K562 (cell line): Measurements from ENCODE around the gene C4orf36. TPM values are rescaled to one million over a fixed set of nuclear protein-coding genes. Genes with fewer than 3 reads are reported as not detected.

Experiments used
- ATAC-seq: fragments of 200-7000 bp; cut with Tn5 transposase; 3 replicates; pipeline ENCODE4 v1.9.1; 2020; ENCODE audit warnings: moderate library complexity
- BruUV-seq: library from RNA; stranded (reverse); fragments of 400-500 nt; replicated peaks from 2 replicates; lab custom pipeline; 2021; lab: Mats Ljungman, UMichigan
- CTCF ChIA-PET: fragments of 300-600 bp; formaldehyde crosslinking; extraction: SDS; loops from one replicate; lab custom pipeline; 2021; ENCODE audit warnings: low intra/inter-chr PET ratio; lab: Yijun Ruan, JAX
- POLR2A ChIA-PET: fragments of 300-600, 350-650 bp; sonication (Branson Sonifier 250); formaldehyde crosslinking; extraction: SDS; loops from one replicate; lab custom pipeline; 2021; ENCODE audit warnings: antibody characterized with exemption, inconsistent platforms; lab: Yijun Ruan, JAX
- DNase-seq, 4 experiments: peaks; one replicate each; pipeline versions ENCODE4 v3.0.0 to v3.0.0-alpha.2; 2011 to 2018; ENCODE audit warnings: low spot score in 3 of 4, mixed read lengths in 3 of 4; ENCODE audit errors: extremely low read depth in 1 of 4
- FAIRE-seq: peaks from 2 replicates; lab custom pipeline; 2011; peaks lifted over from hg19 to GRCh38; lab: Jason Lieb, UNC
- H2AFZ ChIP-seq: 2 replicates; pipeline ENCODE4 v1.6.0; 2011; ENCODE audit warnings: low read depth, low read length, control low read depth, inconsistent platforms
- H3K27ac ChIP-seq: fragments of 200-600 bp; 3 replicates; pipeline ENCODE4 v1.8.0; 2011; ENCODE audit warnings: low read depth, mild to moderate bottlenecking, control low read depth, inconsistent platforms, low read length, moderate library complexity, mixed read lengths; ENCODE audit errors: extremely low read depth
- H3K27me3 ChIP-seq, 2 experiments: fragments of 300-600 bp in 1 of 2; 2 replicates in 1 of 2; 3 replicates in 1 of 2; pipeline versions ENCODE4 v1.6.0 to v1.8.0; 2011; ENCODE audit warnings: inconsistent platforms in 2 of 2, low read length in 2 of 2, mild to moderate bottlenecking in 1 of 2, mixed read lengths in 1 of 2, moderate library complexity in 1 of 2; ENCODE audit not compliant: control insufficient read depth in 2 of 2, insufficient read depth in 2 of 2
- H3K36me3 ChIP-seq: fragments of 300-600 bp; 3 replicates; pipeline ENCODE4 v1.8.0; 2011; ENCODE audit warnings: mild to moderate bottlenecking, low read length, inconsistent platforms; ENCODE audit not compliant: control insufficient read depth, insufficient read depth
- H3K4me1 ChIP-seq, 2 experiments: fragments of 200-600 bp in 1 of 2; replicated peaks in 1 of 2; 2 replicates in 1 of 2; 3 replicates in 1 of 2; pipeline versions ENCODE4 v1.5.1 to v1.8.0; 2011; ENCODE audit warnings: inconsistent platforms in 2 of 2, low read length in 2 of 2, mild to moderate bottlenecking in 1 of 2, mixed read lengths in 1 of 2, moderate library complexity in 1 of 2; ENCODE audit not compliant: control insufficient read depth in 2 of 2, insufficient read depth in 2 of 2
- H3K4me2 ChIP-seq: 2 replicates; pipeline ENCODE4 v1.6.1; 2011; ENCODE audit warnings: low read length, control low read depth, inconsistent platforms, mixed read lengths; ENCODE audit not compliant: insufficient read depth
- H3K4me3 ChIP-seq: fragments of 200-600 bp; sonication (generic), shearing (Covaris generic); 2 replicates; pipeline ENCODE4 v1.5.1; 2016; ENCODE audit warnings: control low read depth, inconsistent platforms
- H3K79me2 ChIP-seq: fragments of 200-600 bp; 3 replicates; pipeline ENCODE4 v1.8.0; 2011; ENCODE audit warnings: low read length, inconsistent platforms; ENCODE audit not compliant: control insufficient read depth, insufficient read depth
- H3K9ac ChIP-seq, 2 experiments: 2 replicates each; pipeline versions ENCODE4 v1.6.0 to v1.6.1; 2011; ENCODE audit warnings: low read depth in 2 of 2, low read length in 2 of 2, control low read depth in 1 of 2, inconsistent platforms in 1 of 2, mild to moderate bottlenecking in 1 of 2, mixed read lengths in 1 of 2; ENCODE audit not compliant: insufficient read depth in 1 of 2
- H3K9me1 ChIP-seq: one replicate; pipeline ENCODE4 v1.6.0; 2011; ENCODE audit warnings: inconsistent platforms, mild to moderate bottlenecking, low read length, moderate library complexity; ENCODE audit not compliant: control insufficient read depth, insufficient read depth
- H3K9me3 ChIP-seq: replicated peaks from 2 replicates; pipeline ENCODE4 v1.5.1; 2011; ENCODE audit warnings: low read depth, low read length, inconsistent platforms; ENCODE audit not compliant: control insufficient read depth, insufficient read depth
- H4K20me1 ChIP-seq: replicated peaks from 2 replicates; pipeline ENCODE4 v1.6.1; 2011; ENCODE audit warnings: low read length, inconsistent platforms, mixed read lengths; ENCODE audit not compliant: control insufficient read depth, insufficient read depth
- EWSR1 ChIP-seq: fragments of 450-650 bp; IDR thresholded peaks from 2 replicates; pipeline ENCODE4 v1.6.1; 2018; ENCODE audit warnings: borderline replicate concordance, mild to moderate bottlenecking, low read depth, moderate library complexity; ENCODE audit not compliant: partially characterized antibody
- MEIS2 ChIP-seq: fragments of 450-650 bp; IDR thresholded peaks from 2 replicates; pipeline ENCODE4 v1.6.1; 2014; ENCODE audit warnings: mild to moderate bottlenecking; ENCODE audit not compliant: partially characterized antibody
- MGA ChIP-seq: fragments of 450-650 bp; IDR thresholded peaks from 2 replicates; pipeline ENCODE4 v1.6.1; 2016; ENCODE audit warnings: mild to moderate bottlenecking, moderate library complexity
- NFYB ChIP-seq: IDR thresholded peaks from 2 replicates; pipeline ENCODE4 v1.6.1; 2011; ENCODE audit warnings: mild to moderate bottlenecking, moderate library complexity; ENCODE audit not compliant: insufficient read length; ENCODE audit errors: extremely low read depth
- ZNF23 ChIP-seq: fragments of 250-450 bp; sonication (Bioruptor Pico); IDR thresholded peaks from 2 replicates; pipeline ENCODE4 v1.4.0; 2020; ENCODE audit warnings: mild to moderate bottlenecking
- ZNF384 ChIP-seq: IDR thresholded peaks from 2 replicates; pipeline ENCODE4 v1.6.1; 2012; ENCODE audit warnings: low read depth, low read length, improper control_type of control experiment
- WGBS: fragments of 100-300 bp; shearing (Covaris generic); methylation state at CpG from one replicate; pipeline ENCODE4 v1.1.6; 2016; ENCODE audit warnings: low coverage, mixed read lengths; ENCODE audit not compliant: insufficient coverage; ENCODE audit errors: missing lambda C conversion rate; 5-methylcytosine and 5-hydroxymethylcytosine counted together
- in situ Hi-C: fragments of 300-500 bp; cut with MboI; formaldehyde crosslinking; loops from 4 replicates; pipeline ENCODE4 v1.15.0; 2018; ENCODE audit warnings: inconsistent platforms, mixed read lengths
- intact Hi-C: fragments of 100-400 bp; cut with micrococcal nuclease; formaldehyde crosslinking; loops from 2 replicates; pipeline ENCODE4 v1.14.2; 2022
- polyA plus RNA-seq, 8 experiments: library from polyadenylated mRNA; depleted of rRNA in 4 of 8; stranded (reverse) in 5 of 8; unstranded in 3 of 8; fragments of >200 nt; fragmentation: Nextera tagmentation in 2 of 8; fragmentation: Illumina TruSeq in 1 of 8; extraction: Ambion mirVana in 2 of 8; extraction: Trizol in 1 of 8; gene quantifications; 2 replicates each; pipeline versions ENCODE4 v1.2.1 to v1.2.3, GENCODE V29; 2011 to 2014; ENCODE audit warnings: inconsistent platforms in 1 of 8, missing spikeins in 1 of 8
- total RNA-seq, 7 experiments: library from RNA; depleted of rRNA in 6 of 7; stranded (reverse); fragments of >200 nt in 6 of 7; fragmentation: Illumina TruSeq in 2 of 7; extraction: Trizol in 2 of 7; gene quantifications; 2 replicates each; pipeline versions ENCODE4 v1.2.1 to v1.2.3, GENCODE V29; 2011 to 2021; ENCODE audit warnings: low replicate concordance in 1 of 7
- TF ChIP-seq, protein P1 (sequence below): fragments of 450-650 bp; formaldehyde crosslinking; IDR thresholded peaks from 2 replicates; pipeline ENCODE4 v1.4.0; 2022; ENCODE audit warnings: missing genetic modification characterization

Gene C4orf36
- total and polyA plus RNA-seq, 9 of the 15 experiments (the other 6 are each of a cell fraction or from before 2014, with no cell fraction given), result 0.14 to 0.45 (median 0.20) TPM; not detected in 5

GRCh38 chr4:86918539-86919072 is 26.4 kb upstream of the C4orf36 start:
- in situ Hi-C loops (no loop called here), intact Hi-C loops (no loop called here)
- Histone ChIP-seq H3K9me1 (no peaks in the 10 kb centered on the region), H3K27me3 (no peaks in the 10 kb centered on the region; a peak in 1 of 5 replicates), H3K27ac (no peak overlapping the region), H4K20me1 (no peaks in the 10 kb centered on the region), H2AFZ (no peak overlapping the region), H3K79me2 (no peaks in the 10 kb centered on the region), H3K9me3 (no peaks in the 10 kb centered on the region), H3K9ac (no peak overlapping the region), H3K36me3 (no peaks in the 10 kb centered on the region; the same call in 2 of the 3 replicates), H3K4me2 (no peak overlapping the region), H3K4me3 (no peak overlapping the region), H3K4me1 (peaks cover 10 to 23% of the 10 kb centered on the region in 2 experiments; a peak in 4 of 5 replicates)
- FAIRE-seq (no peak), ATAC-seq (0 out of 3 replicates have a peak, but pooled peaks have one; percentile 8), DNase-seq (no peak)
- ChIA-PET POLR2A (interaction anchor here (0.7 kb wide), 1 partner anchor 173 kb away, joined by 3 read pairs; no protein-coding TSS in a partner anchor), CTCF (interaction anchor here (0.7 kb wide), 1 partner anchor 316 kb away, joined by 3 read pairs; no protein-coding TSS in a partner anchor)
- TF ChIP-seq MGA (no peak), MEIS2 (no peak), ZNF384 (no peak), ZNF23 (CRISPR knock-in tag) (no peak), EWSR1 (no peak), NFYB (no peak)
- TF ChIP-seq, protein P1, sequence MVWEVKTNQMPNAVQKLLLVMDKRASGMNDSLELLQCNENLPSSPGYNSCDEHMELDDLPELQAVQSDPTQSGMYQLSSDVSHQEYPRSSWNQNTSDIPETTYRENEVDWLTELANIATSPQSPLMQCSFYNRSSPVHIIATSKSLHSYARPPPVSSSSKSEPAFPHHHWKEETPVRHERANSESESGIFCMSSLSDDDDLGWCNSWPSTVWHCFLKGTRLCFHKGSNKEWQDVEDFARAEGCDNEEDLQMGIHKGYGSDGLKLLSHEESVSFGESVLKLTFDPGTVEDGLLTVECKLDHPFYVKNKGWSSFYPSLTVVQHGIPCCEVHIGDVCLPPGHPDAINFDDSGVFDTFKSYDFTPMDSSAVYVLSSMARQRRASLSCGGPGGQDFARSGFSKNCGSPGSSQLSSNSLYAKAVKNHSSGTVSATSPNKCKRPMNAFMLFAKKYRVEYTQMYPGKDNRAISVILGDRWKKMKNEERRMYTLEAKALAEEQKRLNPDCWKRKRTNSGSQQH, result no peak
- no TSS peak for BruUV-seq
- 41% methylated on average over 3 of the region's 3 CpGs for WGBS
